HepG2 (cell line): Measurements from ENCODE around the gene TMEM165. TPM values are rescaled to one million over a fixed set of nuclear protein-coding genes. Genes with fewer than 3 reads are reported as not detected.

Experiments used
- ATAC-seq: fragments of 200-7000 bp; cut with Tn5 transposase; 3 replicates; pipeline ENCODE4 v1.9.1; 2020; ENCODE audit warnings: mild to moderate bottlenecking, moderate library complexity
- BruUV-seq: library from RNA; stranded (reverse); fragments of 400-500 nt; replicated peaks from 2 replicates; lab custom pipeline; 2021; lab: Mats Ljungman, UMichigan
- CTCF ChIA-PET: fragments of 300-600 bp; formaldehyde crosslinking; extraction: SDS; loops from one replicate; lab custom pipeline; 2021; ENCODE audit warnings: low total read pairs, inconsistent platforms, low intra/inter-chr PET ratio; lab: Yijun Ruan, JAX
- POLR2A ChIA-PET: fragments of 350-600 bp; sonication (Branson Sonifier 250); formaldehyde crosslinking; loops from one replicate; lab custom pipeline; 2020; ENCODE audit warnings: antibody characterized with exemption, inconsistent platforms; lab: Yijun Ruan, JAX
- DNase-seq: peaks from one replicate; pipeline ENCODE4 v3.0.0-alpha.2; 2015; ENCODE audit warnings: low spot score
- FAIRE-seq: peaks from 3 replicates; lab custom pipeline; 2011; peaks lifted over from hg19 to GRCh38; lab: Jason Lieb, UNC
- H2AFZ ChIP-seq: one replicate; pipeline ENCODE4 v1.6.1; 2011; ENCODE audit warnings: low read length, inconsistent platforms
- H3K27ac ChIP-seq: fragments of 300-600 bp; 3 replicates; pipeline ENCODE4 v1.8.0; 2011; ENCODE audit warnings: mixed run types, mild to moderate bottlenecking, mixed read lengths, low read length, inconsistent platforms; ENCODE audit not compliant: insufficient read depth; ENCODE audit errors: extremely low read length
- H3K27me3 ChIP-seq, 2 experiments: fragments of 200-600 bp in 1 of 2; 2 replicates in 1 of 2; 3 replicates in 1 of 2; pipeline versions ENCODE4 v1.6.0 to v1.8.0; 2011; ENCODE audit warnings: low read length in 2 of 2, mild to moderate bottlenecking in 2 of 2, moderate library complexity in 2 of 2, inconsistent platforms in 1 of 2; ENCODE audit not compliant: insufficient read depth in 2 of 2, control insufficient read depth in 1 of 2
- H3K36me3 ChIP-seq, 2 experiments: fragments of 200-600 bp in 1 of 2; replicated peaks in 1 of 2; 2 replicates in 1 of 2; 3 replicates in 1 of 2; pipeline versions ENCODE4 v1.5.1 to v1.8.0; 2011; ENCODE audit warnings: low read length in 2 of 2, inconsistent platforms in 1 of 2; ENCODE audit not compliant: insufficient read depth in 2 of 2, control insufficient read depth in 1 of 2
- H3K4me1 ChIP-seq: 2 replicates; pipeline ENCODE4 v1.5.1; 2012; ENCODE audit warnings: low read length, inconsistent platforms; ENCODE audit not compliant: insufficient read depth
- H3K4me2 ChIP-seq: 2 replicates; pipeline ENCODE4 v1.6.0; 2011; ENCODE audit warnings: low read depth, low read length, inconsistent platforms
- H3K4me3 ChIP-seq, 3 experiments: fragments of 200-600 bp in 1 of 3; sonication (generic), shearing (Covaris generic) in 1 of 3; replicated peaks in 1 of 3; 2 replicates each; pipeline ENCODE4 v1.5.1; 2011 to 2016; ENCODE audit warnings: low read length in 3 of 3, inconsistent platforms in 2 of 3, low read depth in 2 of 3, mild to moderate bottlenecking in 2 of 3, control low read depth in 1 of 3, mixed read lengths in 1 of 3; ENCODE audit not compliant: insufficient read depth in 1 of 3
- H3K79me2 ChIP-seq: one replicate; pipeline ENCODE4 v1.6.1; 2011; ENCODE audit warnings: low read length, inconsistent platforms; ENCODE audit not compliant: insufficient read depth
- H3K9ac ChIP-seq: 2 replicates; pipeline ENCODE4 v1.6.0; 2011; ENCODE audit warnings: mild to moderate bottlenecking, low read depth, low read length, inconsistent platforms; ENCODE audit not compliant: insufficient read depth
- H3K9me3 ChIP-seq: 2 replicates; pipeline ENCODE4 v1.5.1; 2012; ENCODE audit warnings: mild to moderate bottlenecking, low read length
- H4K20me1 ChIP-seq: 2 replicates; pipeline ENCODE4 v1.6.0; 2011; ENCODE audit warnings: inconsistent platforms, mild to moderate bottlenecking, low read length, moderate library complexity; ENCODE audit not compliant: insufficient read depth
- ATF3 ChIP-seq: sonication (generic); formaldehyde crosslinking; IDR thresholded peaks from 2 replicates; pipeline ENCODE4 v1.4.0; 2020; ENCODE audit warnings: missing genetic modification reagents
- EHMT2 ChIP-seq: fragments of 200-600 bp; sonication (generic); IDR thresholded peaks from 2 replicates; pipeline ENCODE4 v1.7.0; 2017; ENCODE audit warnings: antibody characterized with exemption, low read depth, low read length, borderline replicate concordance
- EZH2 ChIP-seq: conservative IDR thresholded peaks from 2 replicates; pipeline ENCODE4 v1.6.1; 2012; ENCODE audit warnings: mild to moderate bottlenecking, low read depth, low read length, moderate library complexity
- FIP1L1 ChIP-seq: fragments of 200-400 bp; formaldehyde crosslinking; IDR thresholded peaks from 2 replicates; pipeline ENCODE4 v1.6.1; 2018; ENCODE audit warnings: low read depth, mild to moderate bottlenecking, low read length, moderate library complexity, borderline replicate concordance; ENCODE audit not compliant: insufficient read depth
- HMGA1 ChIP-seq: sonication (generic); formaldehyde crosslinking; conservative IDR thresholded peaks from 2 replicates; pipeline ENCODE4 v1.4.0; 2020; ENCODE audit warnings: missing genetic modification reagents
- NKX3-1 ChIP-seq: sonication (generic); formaldehyde crosslinking; IDR thresholded peaks from 2 replicates; pipeline ENCODE4 v1.5.0; 2020; ENCODE audit warnings: missing genetic modification reagents
- ONECUT2 ChIP-seq: sonication (generic); formaldehyde crosslinking; IDR thresholded peaks from 2 replicates; pipeline ENCODE4 v1.4.0; 2020; ENCODE audit warnings: missing genetic modification reagents
- SNRNP70 ChIP-seq: fragments of 200-400 bp; formaldehyde crosslinking; IDR thresholded peaks from 2 replicates; pipeline ENCODE4 v1.6.1; 2017; ENCODE audit warnings: mild to moderate bottlenecking, low read depth, low read length, moderate library complexity
- TGIF2 ChIP-seq: IDR thresholded peaks from 2 replicates; pipeline ENCODE4 v1.6.1; 2016; ENCODE audit warnings: control low read depth, missing compliant biosample characterization
- TMF1 ChIP-seq: sonication (generic); formaldehyde crosslinking; IDR thresholded peaks from 2 replicates; pipeline ENCODE4 v1.8.1; 2022; ENCODE audit warnings: low read depth, missing genetic modification reagents
- TRAFD1 ChIP-seq: sonication (generic); formaldehyde crosslinking; IDR thresholded peaks from 2 replicates; pipeline ENCODE4 v1.5.1; 2020; ENCODE audit warnings: missing genetic modification reagents, mild to moderate bottlenecking, borderline replicate concordance
- TRIM22 ChIP-seq: fragments of 450-650 bp; IDR thresholded peaks from 2 replicates; pipeline ENCODE4 v1.6.1; 2017
- ZFP36L2 ChIP-seq: sonication (generic); formaldehyde crosslinking; IDR thresholded peaks from 2 replicates; pipeline ENCODE4 v1.4.0; 2020; ENCODE audit warnings: missing genetic modification reagents
- ZFP41 ChIP-seq: sonication (generic); formaldehyde crosslinking; IDR thresholded peaks from 2 replicates; pipeline ENCODE4 v1.4.0; 2020; ENCODE audit warnings: mild to moderate bottlenecking, missing genetic modification reagents, borderline replicate concordance
- ZNF367 ChIP-seq: sonication (generic); formaldehyde crosslinking; IDR thresholded peaks from 2 replicates; pipeline ENCODE4 v1.4.0; 2020; ENCODE audit warnings: missing genetic modification reagents, borderline replicate concordance
- ZNF430 ChIP-seq: sonication (generic); formaldehyde crosslinking; IDR thresholded peaks from 2 replicates; pipeline ENCODE4 v1.9.0; 2021; ENCODE audit warnings: mild to moderate bottlenecking, missing genetic modification reagents
- ZNF431 ChIP-seq: sonication (generic); formaldehyde crosslinking; IDR thresholded peaks from 2 replicates; pipeline ENCODE4 v1.9.0; 2022; ENCODE audit warnings: missing genetic modification reagents, low read depth, mild to moderate bottlenecking, borderline replicate concordance
- ZNF749 ChIP-seq: sonication (generic); formaldehyde crosslinking; IDR thresholded peaks from 2 replicates; pipeline ENCODE4 v1.8.0; 2022; ENCODE audit warnings: mild to moderate bottlenecking, missing genetic modification reagents, moderate library complexity, borderline replicate concordance
- ZNF790 ChIP-seq: sonication (generic); formaldehyde crosslinking; IDR thresholded peaks from 2 replicates; pipeline ENCODE4 v1.8.0; 2022; ENCODE audit warnings: missing genetic modification reagents, mild to moderate bottlenecking, borderline replicate concordance
- whole genome bisulfite sequencing: methylation state at CpG from one replicate; pipeline ENCODE4 v1.1.6; 2017; ENCODE audit warnings: low lambda C conversion rate; 5-methylcytosine and 5-hydroxymethylcytosine counted together
- in situ Hi-C: cut with HindIII; loops from 2 replicates; pipeline ENCODE4 v1.10.0; 2017; ENCODE audit warnings: low pct_unique_long_range_greater_than_20kb; ENCODE audit not compliant: extremely low pct_ligation_motif_present
- intact Hi-C: fragments of 100-400 bp; cut with micrococcal nuclease; formaldehyde crosslinking; loops from one replicate; pipeline ENCODE4 v1.10.0; 2022; ENCODE audit not compliant: unreplicated experiment
- polyA plus RNA-seq, 8 experiments: library from polyadenylated mRNA; depleted of rRNA in 3 of 8; stranded (reverse) in 7 of 8; unstranded in 1 of 8; fragments of >200 nt; fragmentation: Illumina TruSeq in 4 of 8; extraction: Trizol in 4 of 8; gene quantifications; 2 replicates each; pipeline versions ENCODE4 v1.2.1 to v1.2.3, GENCODE V29; 2011 to 2016; ENCODE audit warnings: low read depth in 4 of 8, missing spikeins in 1 of 8, mixed read lengths in 1 of 8; ENCODE audit not compliant: insufficient read depth in 1 of 8
- total RNA-seq, 5 experiments: library from RNA; depleted of rRNA; stranded (reverse); fragments of >200 nt; fragmentation: Illumina TruSeq; extraction: Trizol; gene quantifications; 2 replicates each; pipeline ENCODE4 v1.2.3, GENCODE V29; 2016; ENCODE audit warnings: low read depth in 1 of 5

The TMEM165 gene
- total and polyA plus RNA-seq, 2 of the 13 experiments (the other 11 are each of a cell fraction or from before 2014, with no cell fraction given): 54.6 to 103 TPM

- ATAC-seq: no peak
- Histone ChIP-seq H4K20me1 (no peaks in the 10 kb centered on the region), H3K4me2 (no peak overlapping the region), H3K27ac (no peak overlapping the region), H3K4me3 (no peak overlapping the region), H3K9me3 (no peaks in the 10 kb centered on the region), H3K79me2 (no peaks in the 10 kb centered on the region), H3K27me3 (no peaks in the 10 kb centered on the region), H3K4me1 (peaks cover 19% of the 10 kb centered on the region), H3K36me3 (no peaks in the 10 kb centered on the region), H2AFZ (no peak overlapping the region), H3K9ac (no peak overlapping the region)
- WGBS: 65% methylated on average over 13 of the region's 13 CpGs
- no peak for TF ChIP-seq ATF3 (CRISPR knock-in tag)
- no peak for TF ChIP-seq SNRNP70
- TF ChIP-seq EHMT2: no peak
- no peak for TF ChIP-seq ZNF790 (CRISPR knock-in tag)
- TF ChIP-seq NKX3-1 (CRISPR knock-in tag): no peak
- TF ChIP-seq ZNF430 (CRISPR knock-in tag): no peak
- TF ChIP-seq ZFP36L2 (CRISPR knock-in tag): no peak
- no peak for TF ChIP-seq ZNF749 (CRISPR knock-in tag)
- no peak for TF ChIP-seq ZFP41 (CRISPR knock-in tag)
- no peak for TF ChIP-seq ZNF367 (CRISPR knock-in tag)
- TF ChIP-seq ONECUT2: no peak
- TF ChIP-seq TRIM22: no peak
- no peak for TF ChIP-seq TMF1 (CRISPR knock-in tag)
- TF ChIP-seq TRAFD1: no peak
- TF ChIP-seq TGIF2 (CRISPR knock-in tag): no peak
- TF ChIP-seq HMGA1 (CRISPR knock-in tag): no peak
- no peak for TF ChIP-seq FIP1L1
- TF ChIP-seq EZH2: no peak
- TF ChIP-seq ZNF431: no peak
- ChIA-PET POLR2A (no interaction called here), CTCF (no interaction called here)
- no TSS peak for BruUV-seq
- no peak for FAIRE-seq
- intact Hi-C loops (no loop called here), in situ Hi-C loops (loop anchor here (25.0 kb wide), 1 partner anchor 483 kb away; the partner anchor contains the start of gene EXOC1)
- DNase-seq: no peak
These were observed 16.9 kb upstream of the TMEM165 start for GRCh38 chr4:55378617-55379467.
